Stimulated activated CD4-positive, alpha-beta T cell treated with anti-CD3 and anti-CD28 coated beads, Interleukin-4, amount 100 ng/mL, for 24 hours (primary cell): ENCODE measurements around the gene SAMD4A.
A peak's percentile ranks its signal among the peaks of the same experiment; 100 is the strongest.
"Not testable (repeated sequence)": the region's sequence is repeated elsewhere in the genome, so short reads cannot be mapped to it uniquely, and the experiment has no call there.

Experiments used
- DNase-seq: peaks from one replicate; pipeline ENCODE4 v3.0.0-alpha.2; 2020

Gene SAMD4A

GRCh38 chr14:54787261-54787660 lies 220.3 kb downstream of the SAMD4A start:
- no peak for DNase-seq

- no peak for DNase-seq
These were observed 221.8 kb downstream of the SAMD4A start for GRCh38 chr14:54788701-54789100.

GRCh38 chr14:54789166-54789565 lies 222.2 kb downstream of the SAMD4A start:
- DNase-seq, result no peak

- DNase-seq, result no peak
These were observed 223.0 kb downstream of the SAMD4A start for GRCh38 chr14:54789781-54790480.

GRCh38 chr14:54791001-54791400 lies 224.1 kb downstream of the SAMD4A start:
- no peak for DNase-seq

GRCh38 chr14:54792288-54792687 lies 225.4 kb downstream of the SAMD4A start:
- DNase-seq, result no peak

- no peak for DNase-seq
These were observed 227.2 kb downstream of the SAMD4A start for GRCh38 chr14:54794159-54794558.

- no peak for DNase-seq
These were observed 227.9 kb downstream of the SAMD4A start for GRCh38 chr14:54794796-54795195.

- DNase-seq, result no peak
These were observed 230.0 kb downstream of the SAMD4A start for GRCh38 chr14:54796961-54797360.

GRCh38 chr14:54797556-54797955 lies 230.6 kb downstream of the SAMD4A start:
- no peak for DNase-seq

GRCh38 chr14:54797986-54798385 lies 231.1 kb downstream of the SAMD4A start:
- DNase-seq, result no peak

GRCh38 chr14:54798465-54799124 lies 231.7 kb downstream of the SAMD4A start:
- no peak for DNase-seq

- not testable (repeated sequence) for DNase-seq
These were observed 234.6 kb downstream of the SAMD4A start for GRCh38 chr14:54801482-54801881.

GRCh38 chr14:54803396-54803795 lies 236.5 kb downstream of the SAMD4A start:
- no peak for DNase-seq

GRCh38 chr14:54803926-54804537 lies 237.1 kb downstream of the SAMD4A start:
- DNase-seq, result no peak

- no peak for DNase-seq
These were observed 237.7 kb downstream of the SAMD4A start for GRCh38 chr14:54804538-54805041.

GRCh38 chr14:54805070-54805444 lies 238.1 kb downstream of the SAMD4A start:
- DNase-seq, result no peak

GRCh38 chr14:54805445-54806322 lies 238.8 kb downstream of the SAMD4A start:
- DNase-seq, result peak; percentile 80

- DNase-seq, result no peak
These were observed 239.7 kb downstream of the SAMD4A start for GRCh38 chr14:54806616-54807015.

GRCh38 chr14:54807428-54807827 lies 240.5 kb downstream of the SAMD4A start:
- DNase-seq, result no peak

GRCh38 chr14:54807881-54808280 lies 241.0 kb downstream of the SAMD4A start:
- no peak for DNase-seq

- DNase-seq, result no peak
These were observed 241.6 kb downstream of the SAMD4A start for GRCh38 chr14:54808326-54809161.
